Parathyroid adenoma (tissue), 2 donors: ENCODE measurements around the gene CCDC12.

ENCODE experiments used
- H2AFZ ChIP-seq: fragments of 300-600 bp; sonication (generic); one replicate; pipeline ENCODE4 v1.7.0; 2017; ENCODE audit warnings: antibody characterized with exemption, mild to moderate bottlenecking
- H3K27ac ChIP-seq: fragments of 300-600 bp; sonication (generic); one replicate; pipeline ENCODE4 v1.7.0; 2017
- H3K27me3 ChIP-seq: fragments of 300-600 bp; sonication (generic); one replicate; pipeline ENCODE4 v1.7.0; 2017; ENCODE audit warnings: low read length; ENCODE audit not compliant: control insufficient read depth, insufficient read depth
- H3K36me3 ChIP-seq: fragments of 300-600 bp; sonication (generic); one replicate; pipeline ENCODE4 v1.7.0; 2017; ENCODE audit warnings: low read length; ENCODE audit not compliant: control insufficient read depth, insufficient read depth
- H3K4me1 ChIP-seq: fragments of 300-600 bp; sonication (generic); one replicate; pipeline ENCODE4 v1.7.0; 2017; ENCODE audit warnings: control low read depth
- H3K4me2 ChIP-seq: fragments of 300-600 bp; sonication (generic); one replicate; pipeline ENCODE4 v1.7.0; 2017; ENCODE audit warnings: low read length
- H3K4me3 ChIP-seq: fragments of 300-600 bp; sonication (generic); one replicate; pipeline ENCODE4 v1.7.0; 2017; ENCODE audit warnings: low read depth, low read length
- H3K79me2 ChIP-seq: fragments of 300-600 bp; sonication (generic); one replicate; pipeline ENCODE4 v1.7.0; 2017; ENCODE audit warnings: control low read depth
- H3K9ac ChIP-seq: fragments of 300-600 bp; sonication (generic); one replicate; pipeline ENCODE4 v1.7.0; 2017; ENCODE audit warnings: mild to moderate bottlenecking
- H3K9me3 ChIP-seq: fragments of 300-600 bp; sonication (generic); one replicate; pipeline ENCODE4 v1.7.0; 2017; ENCODE audit warnings: low read length; ENCODE audit not compliant: control insufficient read depth
- TF ChIP-seq, protein P1 (sequence below): fragments of 300-600 bp; sonication (generic); IDR thresholded peaks from one replicate; pipeline ENCODE4 v1.7.0; 2017; ENCODE audit warnings: antibody characterized with exemption, mild to moderate bottlenecking
- donor health status: primary hyperparathyroidism.

CCDC12 gene

GRCh38 chr3:46902188-46902631, 74.3 kb downstream of the CCDC12 start:
- H3K27me3 ChIP-seq: no peaks in the 10 kb centered on the region
- no peak overlapping the region for H3K27ac ChIP-seq
- H3K36me3 ChIP-seq: no peaks in the 10 kb centered on the region
- no peak overlapping the region for H3K4me3 ChIP-seq
- no peaks in the 10 kb centered on the region for H3K4me1 ChIP-seq
- no peak overlapping the region for H3K4me2 ChIP-seq
- no peak overlapping the region for H3K9ac ChIP-seq
- H3K79me2 ChIP-seq: no peaks in the 10 kb centered on the region
- TF ChIP-seq, protein P1, sequence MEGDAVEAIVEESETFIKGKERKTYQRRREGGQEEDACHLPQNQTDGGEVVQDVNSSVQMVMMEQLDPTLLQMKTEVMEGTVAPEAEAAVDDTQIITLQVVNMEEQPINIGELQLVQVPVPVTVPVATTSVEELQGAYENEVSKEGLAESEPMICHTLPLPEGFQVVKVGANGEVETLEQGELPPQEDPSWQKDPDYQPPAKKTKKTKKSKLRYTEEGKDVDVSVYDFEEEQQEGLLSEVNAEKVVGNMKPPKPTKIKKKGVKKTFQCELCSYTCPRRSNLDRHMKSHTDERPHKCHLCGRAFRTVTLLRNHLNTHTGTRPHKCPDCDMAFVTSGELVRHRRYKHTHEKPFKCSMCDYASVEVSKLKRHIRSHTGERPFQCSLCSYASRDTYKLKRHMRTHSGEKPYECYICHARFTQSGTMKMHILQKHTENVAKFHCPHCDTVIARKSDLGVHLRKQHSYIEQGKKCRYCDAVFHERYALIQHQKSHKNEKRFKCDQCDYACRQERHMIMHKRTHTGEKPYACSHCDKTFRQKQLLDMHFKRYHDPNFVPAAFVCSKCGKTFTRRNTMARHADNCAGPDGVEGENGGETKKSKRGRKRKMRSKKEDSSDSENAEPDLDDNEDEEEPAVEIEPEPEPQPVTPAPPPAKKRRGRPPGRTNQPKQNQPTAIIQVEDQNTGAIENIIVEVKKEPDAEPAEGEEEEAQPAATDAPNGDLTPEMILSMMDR: no peak
- no peak overlapping the region for H2AFZ ChIP-seq
- H3K9me3 ChIP-seq: no peaks in the 10 kb centered on the region

DNA sequence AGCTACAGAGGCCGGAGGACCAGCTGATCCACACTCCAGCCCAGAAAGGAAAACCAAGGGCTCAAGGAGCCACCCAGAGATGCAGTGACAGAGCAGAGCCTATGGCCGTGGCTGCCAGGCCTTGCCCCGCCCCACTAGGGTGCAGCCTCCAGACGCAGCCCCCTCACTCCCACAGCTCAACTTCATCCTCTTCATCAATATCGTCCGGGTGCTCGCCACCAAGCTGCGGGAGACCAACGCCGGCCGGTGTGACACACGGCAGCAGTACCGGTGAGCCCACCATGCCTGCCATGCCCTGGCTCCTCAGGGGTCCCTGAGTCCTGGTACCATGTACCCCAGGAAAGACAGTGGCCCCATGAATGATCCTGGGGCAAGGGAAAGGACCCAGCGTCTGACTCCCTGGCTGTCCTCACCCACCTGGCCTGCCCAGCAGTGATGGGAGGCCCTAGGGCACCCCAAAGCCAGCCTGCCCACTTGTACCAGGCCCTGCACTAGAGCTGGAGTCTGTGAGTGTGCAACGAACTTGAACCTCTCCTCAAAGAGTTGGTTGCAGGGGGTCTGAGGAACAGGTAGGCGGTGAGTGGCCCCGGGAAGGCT, 74.9 kb downstream of the CCDC12 start:
- Histone ChIP-seq H3K4me2 (no peak overlapping the region), H3K36me3 (no peaks in the 10 kb centered on the region), H3K27me3 (no peaks in the 10 kb centered on the region), H3K4me3 (no peak overlapping the region), H2AFZ (no peak overlapping the region), H3K9ac (no peak overlapping the region), H3K27ac (no peak overlapping the region), H3K79me2 (no peaks in the 10 kb centered on the region), H3K9me3 (no peaks in the 10 kb centered on the region), H3K4me1 (no peaks in the 10 kb centered on the region)
- TF ChIP-seq, protein P1: no peak

DNA sequence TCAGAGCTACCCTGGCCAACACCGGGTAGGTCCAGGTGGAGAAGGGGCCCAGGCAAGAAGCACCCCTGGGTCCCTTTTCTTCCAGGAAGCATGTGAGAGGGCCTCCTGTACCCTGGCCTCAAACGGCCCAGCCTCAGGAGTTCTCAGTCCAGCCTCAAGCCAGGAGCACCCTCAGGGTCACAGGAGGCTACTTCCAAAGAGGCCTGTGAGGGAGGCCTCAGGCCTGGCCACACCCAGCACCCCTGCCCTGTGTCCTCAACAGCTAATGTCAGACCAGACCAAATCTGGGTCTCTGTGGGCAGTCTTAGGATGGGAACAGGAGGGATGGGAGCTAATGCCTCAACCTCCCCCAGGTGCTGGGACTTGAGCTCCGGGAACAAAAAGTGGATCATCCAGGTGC, 75.5 kb downstream of the CCDC12 start:
- H3K9me3 ChIP-seq: no peaks in the 10 kb centered on the region
- no peaks in the 10 kb centered on the region for H3K27me3 ChIP-seq
- H2AFZ ChIP-seq: no peak overlapping the region
- H3K4me3 ChIP-seq: no peak overlapping the region
- no peak overlapping the region for H3K4me2 ChIP-seq
- TF ChIP-seq, protein P1: no peak
- H3K9ac ChIP-seq: no peak overlapping the region
- H3K36me3 ChIP-seq: no peaks in the 10 kb centered on the region
- no peak overlapping the region for H3K27ac ChIP-seq
- H3K4me1 ChIP-seq: no peaks in the 10 kb centered on the region
- no peaks in the 10 kb centered on the region for H3K79me2 ChIP-seq

DNA sequence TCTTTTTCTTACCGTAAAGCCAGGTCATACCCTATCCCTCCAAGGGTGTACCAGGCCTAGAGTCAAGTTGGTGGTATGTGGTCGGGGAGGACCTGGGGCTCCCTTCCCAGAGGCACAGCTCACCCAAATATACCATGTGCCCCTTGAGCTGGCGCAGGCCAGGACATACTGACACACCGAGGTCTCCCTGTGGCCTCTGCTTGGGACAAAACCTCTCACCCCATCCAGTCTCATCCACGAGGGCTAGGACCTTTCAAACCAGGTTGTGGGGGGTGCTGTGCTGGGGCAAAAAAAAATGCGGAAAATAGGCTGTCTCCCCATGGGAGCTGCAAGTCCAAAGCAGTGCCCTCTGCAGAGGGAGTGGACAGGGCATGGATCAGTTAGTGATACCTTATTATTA, 76.2 kb downstream of the CCDC12 start:
- Histone ChIP-seq H2AFZ (no peak overlapping the region), H3K4me3 (no peak overlapping the region), H3K79me2 (no peaks in the 10 kb centered on the region), H3K9me3 (no peaks in the 10 kb centered on the region), H3K4me2 (no peak overlapping the region), H3K27me3 (no peaks in the 10 kb centered on the region), H3K27ac (no peak overlapping the region), H3K9ac (no peak overlapping the region), H3K4me1 (no peaks in the 10 kb centered on the region), H3K36me3 (no peaks in the 10 kb centered on the region)
- TF ChIP-seq, protein P1: no peak

DNA sequence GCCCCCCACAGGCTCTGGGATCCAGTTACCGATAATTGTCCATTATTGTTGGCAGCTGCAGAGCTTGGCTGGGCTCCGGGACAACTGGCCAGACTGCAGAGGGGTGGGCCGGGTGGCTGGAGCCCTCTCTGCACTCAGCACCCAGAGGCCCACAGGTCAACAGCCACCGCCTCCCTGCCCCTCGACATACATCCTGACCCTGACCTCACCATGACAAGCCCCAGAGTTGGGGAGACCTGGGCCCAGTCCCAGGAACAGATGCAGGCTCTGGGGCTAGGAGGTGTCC, 76.6 kb downstream of the CCDC12 start:
- TF ChIP-seq, protein P1: no peak
- H2AFZ ChIP-seq: no peak overlapping the region
- no peaks in the 10 kb centered on the region for H3K9me3 ChIP-seq
- H3K4me1 ChIP-seq: no peaks in the 10 kb centered on the region
- no peak overlapping the region for H3K4me2 ChIP-seq
- H3K36me3 ChIP-seq: no peaks in the 10 kb centered on the region
- no peaks in the 10 kb centered on the region for H3K79me2 ChIP-seq
- no peak overlapping the region for H3K9ac ChIP-seq
- H3K4me3 ChIP-seq: no peak overlapping the region
- no peaks in the 10 kb centered on the region for H3K27me3 ChIP-seq
- no peak overlapping the region for H3K27ac ChIP-seq
